Fibroblast of skin of right quadriceps (primary cell): ENCODE results near the gene KLHL1.
A peak's percentile ranks its signal among the peaks of the same experiment; 100 is the strongest.

ENCODE experiments used
- DNase-seq: peaks from one replicate; pipeline ENCODE4 v3.0.0-alpha.2; 2013

KLHL1 gene

GRCh38 chr13:70014337-70014736, 93.9 kb downstream of the KLHL1 start:
- no peak for DNase-seq

- no peak for DNase-seq
These were observed 108.4 kb downstream of the KLHL1 start for GRCh38 chr13:69999875-70000274.

DNA sequence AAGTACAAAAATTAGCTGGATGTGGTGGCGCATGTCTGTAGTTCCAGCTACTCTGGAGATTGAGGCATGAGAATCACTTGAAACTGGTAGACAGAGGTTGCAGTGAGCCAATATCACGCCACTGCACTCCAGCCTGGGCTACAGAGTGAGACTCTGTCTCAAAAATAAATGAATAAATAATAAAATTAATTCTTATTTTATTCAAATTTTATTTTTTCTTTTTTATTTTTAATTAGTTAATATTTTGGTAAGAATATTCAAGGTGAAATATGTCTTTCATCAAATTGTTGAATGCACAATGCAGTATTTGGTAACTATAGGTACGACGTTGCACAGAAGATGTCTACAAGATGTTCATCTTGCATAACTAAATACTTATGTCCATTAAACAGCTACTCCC, 111.2 kb downstream of the KLHL1 start:
- no peak for DNase-seq

DNA sequence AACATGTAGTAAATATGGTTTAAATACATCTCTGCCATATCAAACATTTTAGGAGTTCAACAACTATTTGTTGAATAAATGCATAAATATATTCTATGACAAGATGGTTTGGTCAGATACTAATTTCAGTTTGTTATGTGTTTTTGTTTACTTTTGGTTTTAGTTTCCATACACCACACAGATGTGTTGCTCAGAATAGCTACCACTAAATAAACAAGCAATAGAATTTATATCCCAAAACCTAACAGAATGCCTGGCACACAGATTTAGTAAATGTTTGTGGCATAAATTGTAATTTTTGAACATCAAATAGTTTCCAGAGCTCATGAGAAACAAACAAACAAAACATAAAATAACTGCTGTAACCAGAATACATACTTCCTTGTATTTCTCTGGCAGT, 127.5 kb downstream of the KLHL1 start:
- DNase-seq: no peak

- no peak for DNase-seq
These were observed 132.8 kb downstream of the KLHL1 start for GRCh38 chr13:69975496-69975895.

- peak; percentile 0 for DNase-seq
These were observed 137.7 kb downstream of the KLHL1 start for GRCh38 chr13:69970520-69970919.

DNA sequence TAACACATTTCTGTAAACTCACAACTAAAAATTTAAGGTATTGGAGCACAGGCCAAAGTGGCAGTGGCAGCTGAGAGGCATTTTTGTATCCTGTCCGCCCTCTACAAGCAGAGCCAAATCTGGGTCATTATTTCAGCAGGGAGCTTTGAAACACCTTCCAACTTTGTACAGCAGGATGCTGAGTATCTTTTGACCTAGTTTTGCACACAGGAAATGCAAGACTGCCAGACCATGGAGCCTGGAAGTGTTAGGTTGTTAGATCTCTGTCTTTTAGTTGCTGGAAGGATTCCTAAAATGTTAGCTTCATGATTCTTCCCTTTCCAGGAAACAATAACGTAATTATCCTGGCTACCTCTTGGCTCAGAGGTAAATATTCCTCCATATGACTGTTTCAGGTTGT, 149.2 kb downstream of the KLHL1 start:
- DNase-seq: no peak

DNA sequence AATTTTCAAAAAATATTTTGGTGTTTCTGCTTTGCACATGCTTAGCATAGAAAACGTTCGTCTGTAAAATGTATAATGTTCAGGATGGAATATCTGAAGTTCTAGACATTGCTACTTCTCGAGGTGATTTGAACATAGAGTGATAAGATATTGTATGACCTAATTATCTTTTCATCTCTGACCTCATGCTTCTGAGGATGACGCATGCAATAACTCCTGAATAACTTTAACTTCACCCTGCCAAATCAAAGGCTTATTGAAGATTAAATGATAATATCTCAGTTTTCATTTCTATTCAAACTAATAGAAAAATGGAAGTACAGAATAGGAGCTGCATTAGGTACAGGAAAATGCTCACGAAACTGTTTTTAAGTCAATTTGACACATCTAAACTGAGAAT, 151.4 kb downstream of the KLHL1 start:
- no peak for DNase-seq

- DNase-seq: no peak
These were observed 151.9 kb downstream of the KLHL1 start for GRCh38 chr13:69956349-69956748.

- no peak for DNase-seq
These were observed 153.0 kb downstream of the KLHL1 start for GRCh38 chr13:69955271-69955670.

- DNase-seq: no peak
These were observed 156.8 kb downstream of the KLHL1 start for GRCh38 chr13:69951412-69951811.

DNA sequence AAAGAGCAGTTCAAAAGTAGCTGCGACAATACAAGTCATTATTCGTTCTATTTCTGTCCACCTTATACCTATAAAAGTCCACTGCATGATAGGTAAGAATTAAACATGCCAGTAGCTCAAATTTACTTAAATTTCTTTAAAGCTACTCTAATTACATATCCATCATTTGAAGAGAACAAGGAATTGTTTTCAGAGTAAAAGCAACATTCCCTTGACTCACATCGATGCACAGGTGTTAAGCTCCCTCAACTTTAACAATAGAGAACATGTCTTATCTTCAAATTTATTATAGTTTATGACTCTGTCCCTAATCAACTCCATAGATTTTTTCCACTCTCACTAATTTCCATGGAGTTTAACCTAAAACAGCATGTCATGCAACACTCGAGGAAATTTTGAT, 158.1 kb downstream of the KLHL1 start:
- DNase-seq: no peak

GRCh38 chr13:69948016-69948415, 160.2 kb downstream of the KLHL1 start:
- DNase-seq: no peak

DNA sequence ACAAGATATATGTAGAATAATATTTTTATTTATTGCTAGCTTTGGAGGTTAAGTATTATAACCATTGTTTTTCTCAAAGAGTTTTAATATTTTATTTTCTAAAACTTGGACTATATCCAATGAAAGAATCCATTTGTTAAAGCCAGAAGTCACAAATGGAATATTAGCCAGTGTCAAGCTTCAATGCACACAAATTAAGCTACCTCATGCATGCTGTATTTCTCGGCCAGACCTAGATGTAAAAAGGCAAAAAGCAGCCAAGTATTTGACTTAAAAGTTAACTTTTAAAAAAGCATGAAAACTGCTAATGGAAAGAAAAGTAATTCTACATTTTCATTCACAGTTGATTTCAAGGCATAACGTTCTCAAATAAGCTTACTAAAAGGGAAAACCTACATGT, 160.7 kb downstream of the KLHL1 start:
- DNase-seq: no peak

DNA sequence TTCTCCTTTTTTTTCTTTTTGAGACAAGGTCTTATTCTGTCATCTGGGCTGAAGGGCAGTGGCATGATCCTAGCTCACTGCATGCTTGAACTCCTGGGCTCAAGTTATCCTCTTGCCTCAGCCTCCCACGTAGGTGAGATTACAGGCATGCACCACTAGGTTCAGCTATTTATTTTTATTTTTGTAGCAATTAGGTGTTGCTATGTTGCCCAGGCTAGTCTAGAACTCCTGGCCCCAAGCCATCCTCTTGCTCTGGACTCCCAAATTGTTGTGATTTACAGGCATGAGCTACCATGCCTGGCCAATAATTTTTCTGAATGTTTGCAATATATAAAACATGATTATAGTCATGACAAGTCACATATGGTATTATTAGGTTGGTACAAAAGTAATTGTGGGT, 161.7 kb downstream of the KLHL1 start:
- no peak for DNase-seq

DNA sequence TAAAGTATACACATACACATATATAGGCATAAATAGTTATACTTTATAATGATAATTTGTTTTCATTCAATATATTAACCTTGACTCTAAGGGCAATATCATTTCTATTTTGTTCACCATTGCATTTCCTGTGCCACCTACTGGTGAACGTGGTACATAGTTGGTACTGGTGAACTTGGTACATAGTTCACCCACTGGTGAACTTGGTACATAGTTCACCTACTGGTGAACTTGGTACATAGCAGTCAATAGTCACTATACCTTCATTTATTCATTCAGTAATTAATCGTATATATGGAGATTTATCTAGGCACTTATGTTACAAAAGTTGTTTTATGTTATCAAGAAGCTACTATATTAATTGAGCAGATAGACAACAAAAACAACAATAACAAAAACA, 173.2 kb downstream of the KLHL1 start:
- DNase-seq: no peak

- no peak for DNase-seq
These were observed 180.0 kb downstream of the KLHL1 start for GRCh38 chr13:69928262-69928661.

DNA sequence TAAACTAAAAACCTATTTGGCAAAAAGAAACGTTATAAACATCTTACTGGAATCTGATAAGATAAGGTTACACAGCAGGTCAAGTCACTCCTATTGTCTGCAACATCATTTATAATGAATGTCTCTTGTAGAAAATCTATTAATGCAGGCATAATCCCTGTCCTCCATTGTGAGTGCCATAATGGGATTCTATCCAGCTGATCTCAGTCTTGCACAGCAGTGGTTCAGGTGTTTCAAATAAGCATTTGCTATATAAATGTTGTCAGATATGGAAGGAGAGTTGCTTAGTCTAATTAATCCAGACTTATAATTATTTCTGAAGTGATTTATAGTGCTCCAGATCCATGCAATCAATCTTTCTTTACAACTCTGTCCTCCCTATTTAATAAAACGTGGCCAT, 187.1 kb downstream of the KLHL1 start:
- DNase-seq: no peak

- no peak for DNase-seq
These were observed 195.6 kb downstream of the KLHL1 start for GRCh38 chr13:69912630-69913029.

GRCh38 chr13:69910800-69911199, 197.5 kb downstream of the KLHL1 start:
- no peak for DNase-seq

DNA sequence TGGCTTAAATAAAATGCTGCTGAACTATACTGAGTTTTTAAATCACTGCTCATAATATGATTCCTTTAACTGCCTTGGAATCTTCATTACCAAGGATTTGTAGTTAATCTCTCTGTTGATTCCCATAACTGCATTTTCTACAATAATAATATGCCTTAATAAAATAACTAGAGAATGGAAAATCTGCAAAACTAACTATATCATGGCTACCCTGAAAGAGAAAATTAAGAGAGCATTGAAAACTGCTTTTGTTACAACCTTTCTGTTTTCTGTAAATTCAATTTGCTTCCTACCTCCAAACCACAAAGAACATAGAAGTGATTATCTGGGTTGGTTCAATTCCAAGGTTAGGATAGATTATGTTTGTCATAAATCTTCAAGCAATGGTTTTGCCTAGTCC, 203.5 kb downstream of the KLHL1 start:
- no peak for DNase-seq

- DNase-seq: no peak
These were observed 205.2 kb downstream of the KLHL1 start for GRCh38 chr13:69903081-69903480.

DNA sequence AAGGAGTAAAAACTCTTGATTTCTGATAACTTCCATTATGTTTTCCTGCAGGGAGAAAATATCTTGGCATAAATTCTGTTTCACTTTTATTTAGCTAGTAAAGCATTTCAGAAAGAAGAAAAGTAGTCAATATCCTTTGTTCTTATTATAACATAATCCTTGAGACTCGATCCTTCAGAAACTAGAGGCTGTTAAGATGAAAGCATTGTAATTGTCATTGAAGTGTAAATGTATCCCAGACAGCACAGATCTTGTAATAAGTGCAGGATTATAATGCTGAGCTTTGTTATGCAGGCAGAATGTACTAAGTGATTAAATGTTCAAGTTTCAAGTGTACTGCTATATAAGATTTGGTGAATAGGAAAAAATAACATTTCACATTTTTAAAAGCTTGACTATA, 225.8 kb downstream of the KLHL1 start:
- DNase-seq: no peak

DNA sequence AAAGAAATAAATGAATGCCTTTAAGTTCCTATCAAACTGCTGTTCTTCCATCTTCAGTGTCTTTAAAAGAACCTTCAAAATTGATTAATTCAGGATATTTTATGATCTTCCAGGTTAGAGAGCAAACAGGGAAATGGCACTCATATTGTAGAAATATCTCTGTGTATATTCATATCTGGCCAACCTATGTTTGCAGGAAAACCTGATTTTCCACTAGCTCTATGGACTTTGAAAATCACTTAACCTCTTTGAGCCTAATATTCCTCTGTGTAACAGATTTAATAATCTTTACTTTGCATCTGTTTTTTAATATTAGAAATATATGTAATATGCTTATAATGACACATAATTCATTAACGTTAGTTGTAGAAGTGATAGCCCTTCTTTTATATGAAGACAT, 228.3 kb downstream of the KLHL1 start:
- DNase-seq: no peak

DNA sequence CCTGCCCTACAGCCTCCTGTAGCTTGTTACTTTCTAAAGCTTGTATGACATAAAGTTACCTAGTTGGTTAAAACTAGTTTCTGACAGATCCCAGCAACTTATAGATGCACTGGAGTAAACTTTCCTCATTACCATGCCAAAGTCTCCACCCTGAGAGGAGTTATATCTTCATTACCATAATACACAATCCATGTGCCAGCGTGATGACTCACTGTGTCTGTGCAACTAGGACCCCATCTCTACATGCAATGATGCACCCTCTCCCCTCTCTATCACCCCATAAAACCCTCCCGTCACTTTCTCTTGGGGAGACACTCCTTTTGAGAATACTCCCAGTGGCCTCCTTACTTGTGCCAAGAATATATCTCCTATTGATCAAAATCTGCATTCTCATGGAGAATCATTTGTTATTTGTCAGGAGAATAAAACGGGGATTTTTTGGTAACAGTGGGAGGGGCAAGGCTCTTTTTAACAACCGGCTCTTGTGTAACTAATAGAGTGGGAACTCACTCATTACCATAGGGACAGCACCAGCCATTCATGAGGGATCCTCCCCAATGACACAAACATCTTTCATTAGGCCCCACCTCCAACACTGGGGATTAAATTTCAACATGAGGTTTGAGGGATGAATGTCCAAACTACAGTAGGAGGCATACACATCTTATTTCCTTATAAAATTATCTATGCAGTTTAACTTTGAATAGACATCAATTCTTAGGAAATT, 235.8 kb downstream of the KLHL1 start:
- no peak for DNase-seq

DNA sequence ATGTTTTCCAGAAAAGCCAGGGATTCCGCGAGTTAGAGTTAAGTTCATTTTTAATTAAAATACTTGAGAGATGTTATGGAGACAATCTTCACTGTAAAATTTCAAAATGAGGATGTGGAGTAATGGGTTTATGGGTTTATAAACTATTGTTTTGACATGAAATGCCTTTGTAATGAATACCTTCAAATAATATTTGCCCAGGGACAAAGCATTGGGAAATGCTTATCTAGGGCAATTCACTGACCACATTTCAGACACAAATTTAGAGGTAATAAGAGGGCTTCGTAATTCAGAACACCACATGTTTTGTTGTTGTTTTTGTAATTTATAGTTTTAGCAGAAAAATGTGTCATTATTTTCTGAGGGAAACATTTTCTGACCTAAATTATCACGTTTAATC, 241.7 kb downstream of the KLHL1 start:
- DNase-seq: no peak
